Vagina (tissue), 2 donors: ENCODE data around the gene MTMR2.

ENCODE experiments used
- CTCF ChIP-seq, 3 experiments: fragments of 450-650 bp in 2 of 3; fragments of 200-600 bp in 1 of 3; sonication (generic) in 1 of 3; IDR thresholded peaks; one replicate each; pipeline ENCODE4 v1.5.1; 2017 to 2019; ENCODE audit warnings: antibody characterized with exemption in 3 of 3, mild to moderate bottlenecking in 2 of 3, moderate library complexity in 2 of 3
- POLR2A ChIP-seq, 2 donors: fragments of 450-650 bp; IDR thresholded peaks; one replicate each; pipeline ENCODE4 v1.6.1; 2017; ENCODE audit warnings: antibody characterized with exemption in 2 of 2, mild to moderate bottlenecking in 2 of 2, moderate library complexity in 2 of 2
- POLR2AphosphoS5 ChIP-seq, 2 donors: sonication (generic); formaldehyde crosslinking; IDR thresholded peaks; one replicate each; pipeline ENCODE4 v1.9.0; 2017; ENCODE audit warnings: antibody characterized with exemption in 2 of 2, mild to moderate bottlenecking in 2 of 2, low read depth in 1 of 2; ENCODE audit not compliant: insufficient read depth in 1 of 2

DNA sequence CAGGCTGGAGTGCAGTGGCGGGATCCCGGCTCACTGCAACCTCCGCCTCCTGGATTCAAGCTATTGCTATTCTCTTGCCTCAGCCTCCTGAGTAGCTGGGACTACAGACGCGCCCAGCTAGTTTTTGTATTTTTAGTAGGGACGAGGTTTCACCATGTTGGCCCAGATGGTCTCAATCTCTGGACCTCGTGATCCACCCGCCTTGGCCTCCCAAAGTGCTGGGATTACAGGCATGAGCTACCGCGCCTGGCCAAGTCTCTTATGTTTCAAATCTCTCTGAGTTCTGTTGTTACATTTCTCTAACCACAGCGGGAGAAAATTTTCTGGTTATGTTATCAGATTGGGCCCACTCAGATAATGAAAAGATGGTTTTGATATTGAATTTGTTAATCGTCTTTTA lies 123.5 kb downstream of the MTMR2 start:
- TF ChIP-seq CTCF (IDR thresholded peaks at IDR 0.05) (no peak), POLR2AphosphoS5 (IDR thresholded peaks at IDR 0.05; ENCODE audit: insufficient read depth in 1 of 2, low read depth in 1 of 2) (no peak), POLR2A (IDR thresholded peaks at IDR 0.05) (no peak)
